ENCODE data around the gene SLC6A3. TPM values are rescaled to one million over a fixed set of nuclear protein-coding genes. Genes with fewer than 3 reads are reported as not detected.
"Not testable (repeated sequence)": the region's sequence is repeated elsewhere in the genome, so short reads cannot be mapped to it uniquely, and the experiment has no call there.

SLC6A3 gene
- total RNA-seq, 4 donors from 2014 or later: 0.20 to 0.90 TPM; not detected in 2

DNA sequence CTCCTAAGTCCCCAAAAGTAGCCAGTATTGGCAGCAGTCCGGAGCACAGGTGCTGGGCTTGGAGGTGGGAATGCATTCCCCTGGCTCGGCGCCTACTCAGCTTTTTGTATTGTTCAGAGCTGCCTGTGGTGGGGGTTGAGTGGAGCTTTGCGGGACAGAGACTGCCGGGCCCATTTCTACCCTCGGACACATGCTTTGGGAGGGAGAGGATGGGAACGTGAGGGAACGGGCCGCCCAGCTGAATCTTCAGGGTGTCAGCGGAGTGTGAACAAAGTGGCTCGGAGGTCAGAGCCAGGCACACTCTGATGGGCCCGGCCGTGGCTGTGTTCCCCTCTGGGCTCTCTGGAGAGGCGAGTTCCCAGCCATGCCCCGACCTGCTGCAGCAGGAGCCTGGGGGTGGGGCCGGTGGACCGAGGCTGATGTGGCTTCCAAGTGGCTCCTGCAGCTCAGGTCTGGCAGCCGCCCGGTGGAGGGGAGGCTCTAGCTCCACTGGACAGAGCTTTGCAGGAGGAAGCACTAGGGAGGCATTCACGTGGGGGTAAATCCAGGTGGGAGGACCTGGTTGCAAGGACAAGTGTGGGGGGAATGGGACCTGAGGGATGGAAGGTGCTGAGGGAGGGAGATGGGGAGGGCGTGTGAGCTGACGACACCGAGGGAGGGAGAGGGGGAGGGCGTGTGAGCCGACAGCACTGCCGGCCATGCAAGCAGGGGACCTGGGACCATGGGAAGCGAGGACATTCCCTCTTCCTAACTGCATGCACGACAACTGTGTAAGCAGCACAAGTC is 31.1 kb upstream of the SLC6A3 start:
- no peak for DNase-seq (ENCODE audit: low spot score in 2 of 2)
- Histone ChIP-seq H3K4me1 (peaks cover 0 to 11% (median 0%) of the 10 kb centered on the region in 4 donors), H3K9me3 (no peaks in the 10 kb centered on the region), H3K36me3 (peaks cover 0 to 61% (median 6%) of the 10 kb centered on the region in 3 donors), H3K27me3 (no peaks in the 10 kb centered on the region), H3K27ac (peak overlapping the region in 3 of 4 donors; percentile 2 to 58 (median 55)), H3K4me3 (no peak overlapping the region)
- TF ChIP-seq EP300 (IDR thresholded peaks at IDR 0.05) (no peak), POLR2A (IDR thresholded peaks at IDR 0.05) (no peak)
- TF ChIP-seq, protein P1, sequence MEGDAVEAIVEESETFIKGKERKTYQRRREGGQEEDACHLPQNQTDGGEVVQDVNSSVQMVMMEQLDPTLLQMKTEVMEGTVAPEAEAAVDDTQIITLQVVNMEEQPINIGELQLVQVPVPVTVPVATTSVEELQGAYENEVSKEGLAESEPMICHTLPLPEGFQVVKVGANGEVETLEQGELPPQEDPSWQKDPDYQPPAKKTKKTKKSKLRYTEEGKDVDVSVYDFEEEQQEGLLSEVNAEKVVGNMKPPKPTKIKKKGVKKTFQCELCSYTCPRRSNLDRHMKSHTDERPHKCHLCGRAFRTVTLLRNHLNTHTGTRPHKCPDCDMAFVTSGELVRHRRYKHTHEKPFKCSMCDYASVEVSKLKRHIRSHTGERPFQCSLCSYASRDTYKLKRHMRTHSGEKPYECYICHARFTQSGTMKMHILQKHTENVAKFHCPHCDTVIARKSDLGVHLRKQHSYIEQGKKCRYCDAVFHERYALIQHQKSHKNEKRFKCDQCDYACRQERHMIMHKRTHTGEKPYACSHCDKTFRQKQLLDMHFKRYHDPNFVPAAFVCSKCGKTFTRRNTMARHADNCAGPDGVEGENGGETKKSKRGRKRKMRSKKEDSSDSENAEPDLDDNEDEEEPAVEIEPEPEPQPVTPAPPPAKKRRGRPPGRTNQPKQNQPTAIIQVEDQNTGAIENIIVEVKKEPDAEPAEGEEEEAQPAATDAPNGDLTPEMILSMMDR (IDR thresholded peaks at IDR 0.05): no peak
- WGBS, 2 donors: 90 to 91% methylated on average over 28 of the region's 28 CpGs

- WGBS, 2 donors: 81 to 86% methylated on average over 16 to 17 of the region's 17 CpGs
- H3K4me3 ChIP-seq; H3K9me3 ChIP-seq; H3K27me3 ChIP-seq; H3K27ac ChIP-seq; DNase-seq (ENCODE audit: low spot score in 2 of 2): not testable (repeated sequence)
- H3K36me3 ChIP-seq: peaks cover 0 to 65% (median 6%) of the 10 kb centered on the region in 3 donors
- peaks cover 0 to 11% (median 0%) of the 10 kb centered on the region in 4 donors for H3K4me1 ChIP-seq
These were observed 30.3 kb upstream of the SLC6A3 start for GRCh38 chr5:1475544-1475900.

DNA sequence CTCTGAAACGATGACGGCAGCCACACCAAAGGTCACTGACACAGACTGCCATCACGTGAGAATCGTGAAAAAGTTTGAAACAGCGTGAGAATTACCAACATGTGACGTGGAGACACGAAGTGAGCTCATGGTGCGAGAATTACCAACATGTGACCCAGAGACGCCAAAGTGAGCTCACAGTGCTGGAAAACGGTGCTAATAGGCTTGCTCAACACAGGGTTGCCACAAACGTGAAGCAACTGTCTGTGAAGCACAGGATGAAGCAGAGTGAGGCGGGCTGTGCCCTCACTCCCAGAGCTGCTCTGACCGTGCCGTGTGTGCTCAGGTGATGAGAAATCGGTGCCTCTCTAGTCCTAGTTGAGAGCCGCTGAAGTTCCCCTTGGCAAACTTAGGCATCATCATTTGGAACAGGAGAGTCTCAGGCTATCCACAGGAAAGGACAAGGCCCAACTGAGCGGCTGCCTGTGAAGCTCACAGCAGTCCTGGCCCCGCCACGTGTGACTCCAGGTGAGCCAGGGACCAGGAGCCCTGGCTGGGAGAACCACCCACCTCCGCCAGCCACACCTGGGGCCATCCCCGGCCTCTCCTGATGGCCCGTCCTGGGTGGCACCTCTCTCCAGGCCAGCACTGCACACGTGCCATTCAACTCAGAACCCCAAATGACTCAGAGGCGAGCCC is 29.8 kb upstream of the SLC6A3 start:
- no peak for TF ChIP-seq POLR2A (IDR thresholded peaks at IDR 0.05)
- TF ChIP-seq, protein P1 (IDR thresholded peaks at IDR 0.05): no peak
- TF ChIP-seq EP300 (IDR thresholded peaks at IDR 0.05): no peak
- 94 to 95% methylated on average over 21 to 23 of the region's 24 CpGs for WGBS, 2 donors
- H3K36me3 ChIP-seq: peaks cover 0 to 71% (median 6%) of the 10 kb centered on the region in 3 donors
- no peak overlapping the region for H3K27ac ChIP-seq
- no peak for DNase-seq (ENCODE audit: low spot score in 2 of 2)
- H3K4me3 ChIP-seq: no peak overlapping the region
- H3K4me1 ChIP-seq: peaks cover 0 to 10% (median 0%) of the 10 kb centered on the region in 4 donors
- H3K27me3 ChIP-seq: no peaks in the 10 kb centered on the region
- H3K9me3 ChIP-seq: no peaks in the 10 kb centered on the region

DNA sequence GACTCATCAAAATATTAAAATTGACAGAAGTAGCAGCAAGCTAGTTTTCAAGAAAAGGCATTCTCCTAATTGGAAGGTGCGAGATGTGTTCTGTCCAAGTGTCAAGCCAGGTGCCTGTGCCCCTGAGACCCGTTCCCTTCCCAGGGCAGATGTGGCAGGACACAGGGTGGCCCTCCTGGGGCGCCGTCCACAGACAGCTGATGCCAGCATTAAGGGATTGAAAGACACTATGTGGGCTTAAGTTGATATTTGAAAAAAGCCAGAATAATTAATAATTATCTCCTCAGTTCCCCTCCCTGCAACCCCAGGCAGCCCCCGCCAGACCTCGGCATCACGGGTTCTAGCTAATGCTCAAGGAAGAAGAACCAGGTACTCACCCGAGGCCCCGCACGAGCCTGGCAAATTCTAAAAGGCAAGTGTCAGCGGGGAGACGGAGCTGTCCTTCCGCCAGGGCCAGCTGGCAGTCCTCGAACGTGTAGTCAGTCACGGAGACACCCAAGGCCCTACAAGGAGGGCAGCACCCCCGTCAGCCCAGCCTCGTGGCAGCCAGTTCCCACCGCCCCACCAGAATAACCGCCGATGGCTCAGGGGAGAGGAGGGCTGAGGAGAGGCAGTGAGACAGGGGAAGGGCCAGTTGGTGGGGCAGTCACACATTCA is 29.1 kb upstream of the SLC6A3 start:
- Histone ChIP-seq H3K4me1 (peaks cover 0 to 3% (median 0%) of the 10 kb centered on the region in 4 donors), H3K9me3 (no peaks in the 10 kb centered on the region), H3K27ac (no peak overlapping the region), H3K36me3 (peaks cover 0 to 78% (median 6%) of the 10 kb centered on the region in 3 donors), H3K27me3 (no peaks in the 10 kb centered on the region), H3K4me3 (no peak overlapping the region)
- WGBS, 2 donors: 91 to 93% methylated on average over 16 to 21 of the region's 21 CpGs
- no peak for TF ChIP-seq POLR2A (IDR thresholded peaks at IDR 0.05)
- TF ChIP-seq, protein P1 (IDR thresholded peaks at IDR 0.05): no peak
- TF ChIP-seq EP300 (IDR thresholded peaks at IDR 0.05): no peak
- DNase-seq (ENCODE audit: low spot score in 2 of 2): no peak

GRCh38 chr5:1473746-1474145 is 28.5 kb upstream of the SLC6A3 start:
- no peak for TF ChIP-seq POLR2A (IDR thresholded peaks at IDR 0.05)
- no peak for TF ChIP-seq EP300 (IDR thresholded peaks at IDR 0.05)
- TF ChIP-seq, protein P1 (IDR thresholded peaks at IDR 0.05): no peak
- Histone ChIP-seq H3K4me1 (no peaks in the 10 kb centered on the region), H3K9me3 (no peaks in the 10 kb centered on the region), H3K36me3 (peaks cover 0 to 78% (median 6%) of the 10 kb centered on the region in 3 donors), H3K27ac (no peak overlapping the region), H3K27me3 (no peaks in the 10 kb centered on the region), H3K4me3 (no peak overlapping the region)
- WGBS, 2 donors: 96 to 97% methylated on average over 12 of the region's 12 CpGs
- DNase-seq (ENCODE audit: low spot score in 2 of 2): no peak

Measured in tibial nerve (tissue), 4 donors.